GM10847 (cell line): ENCODE data around the gene ANKRD10.

Source experiments
- POLR2A ChIP-seq: IDR thresholded peaks from 2 replicates; pipeline ENCODE4 v1.6.1; 2011; ENCODE audit not compliant: insufficient read length; ENCODE audit errors: extremely low read depth

The ANKRD10 gene

GRCh38 chr13:110915057-110915873 is at the start of gene ANKRD10:
ANKRD10 (minus strand) TSS chr13:110915069; CDS start chr13:110914934, 135 bp downstream.
- TF ChIP-seq POLR2A = no peak

DNA sequence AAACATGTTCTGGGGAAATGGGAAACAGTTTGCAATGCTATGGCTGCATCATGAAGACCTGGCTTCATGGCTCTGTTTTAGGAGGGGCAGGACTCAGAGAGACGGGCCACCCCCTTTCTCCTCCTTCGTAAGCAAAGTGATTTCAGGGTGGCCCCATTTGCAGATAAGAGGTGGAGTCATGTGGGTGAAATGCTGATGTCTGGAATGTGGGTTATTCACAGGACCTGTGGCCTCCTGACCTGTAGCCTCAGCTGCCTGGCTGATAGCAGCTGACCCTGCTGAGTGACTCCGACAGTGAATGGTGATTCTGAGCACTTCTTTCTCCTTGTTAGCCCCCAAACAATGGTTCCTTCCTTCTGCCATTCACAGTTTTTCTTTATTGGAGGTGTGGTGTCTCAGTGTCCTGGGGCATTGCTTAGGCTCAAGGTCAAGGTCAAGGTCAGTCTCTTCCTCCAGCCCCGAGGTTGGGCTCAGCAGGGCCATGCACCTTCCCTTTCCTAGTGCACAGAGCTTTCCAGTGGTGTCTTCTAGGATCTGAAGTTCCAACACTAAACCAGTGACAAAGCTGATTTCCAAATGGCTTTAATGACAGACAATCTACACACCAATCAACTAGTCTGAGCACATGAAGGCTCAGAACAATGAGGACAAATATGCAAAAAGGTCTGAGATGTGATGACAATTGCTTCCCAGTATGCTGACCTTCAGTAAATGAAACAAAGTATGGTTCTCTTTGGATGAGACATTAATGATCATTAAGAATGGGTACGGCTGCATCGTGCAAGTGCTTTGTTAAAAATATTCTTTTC is 49.6 kb upstream of the ANKRD10 start:
- no peak for TF ChIP-seq POLR2A

DNA sequence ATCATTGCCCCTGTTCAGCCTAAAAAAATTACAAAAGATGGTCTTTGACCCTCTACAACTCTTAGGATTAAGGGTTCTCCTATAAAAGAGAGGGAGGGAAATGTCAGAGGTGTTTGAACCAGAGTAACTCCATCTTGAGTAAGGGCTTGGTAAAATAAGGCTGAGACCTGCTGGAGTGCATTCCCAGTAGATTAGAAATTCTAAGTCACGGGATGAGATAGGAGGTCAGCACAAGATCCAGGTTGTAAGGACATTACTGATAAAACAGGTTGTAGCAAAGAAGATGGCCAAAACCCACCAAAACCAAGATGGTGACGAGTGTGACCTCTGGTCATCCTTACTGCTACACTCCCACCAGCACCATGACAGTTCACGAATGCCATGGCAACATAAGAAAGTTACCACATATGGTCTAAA is 48.7 kb upstream of the ANKRD10 start:
- no peak for TF ChIP-seq POLR2A

- TF ChIP-seq POLR2A = no peak
Observed at GRCh38 chr13:110961959-110962358, 47.1 kb upstream of the ANKRD10 start.

- TF ChIP-seq POLR2A = no peak
Observed at GRCh38 chr13:110960204-110960603, 45.3 kb upstream of the ANKRD10 start.

DNA sequence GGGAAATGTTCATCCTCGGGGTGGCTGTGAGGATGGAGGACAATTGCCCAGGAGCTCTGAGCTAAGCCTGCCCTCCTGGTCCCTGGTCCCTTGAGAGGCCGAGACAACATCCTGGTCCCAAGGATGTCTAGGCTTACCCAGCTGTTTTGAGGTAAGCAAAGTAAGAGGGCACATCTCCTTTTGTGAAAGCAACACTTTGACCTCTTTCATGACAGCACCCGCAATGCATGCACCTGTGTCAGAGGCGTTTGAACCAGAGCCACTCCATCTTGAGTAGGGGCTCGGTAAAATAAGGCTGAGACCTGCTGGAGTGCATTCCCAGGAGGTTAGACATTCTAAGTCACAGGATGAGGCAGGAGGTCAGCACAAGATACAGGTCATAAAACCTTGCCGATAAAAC is 43.1 kb upstream of the ANKRD10 start:
- TF ChIP-seq POLR2A = no peak

- no peak for TF ChIP-seq POLR2A
Observed at GRCh38 chr13:110957181-110957884, 42.5 kb upstream of the ANKRD10 start.

DNA sequence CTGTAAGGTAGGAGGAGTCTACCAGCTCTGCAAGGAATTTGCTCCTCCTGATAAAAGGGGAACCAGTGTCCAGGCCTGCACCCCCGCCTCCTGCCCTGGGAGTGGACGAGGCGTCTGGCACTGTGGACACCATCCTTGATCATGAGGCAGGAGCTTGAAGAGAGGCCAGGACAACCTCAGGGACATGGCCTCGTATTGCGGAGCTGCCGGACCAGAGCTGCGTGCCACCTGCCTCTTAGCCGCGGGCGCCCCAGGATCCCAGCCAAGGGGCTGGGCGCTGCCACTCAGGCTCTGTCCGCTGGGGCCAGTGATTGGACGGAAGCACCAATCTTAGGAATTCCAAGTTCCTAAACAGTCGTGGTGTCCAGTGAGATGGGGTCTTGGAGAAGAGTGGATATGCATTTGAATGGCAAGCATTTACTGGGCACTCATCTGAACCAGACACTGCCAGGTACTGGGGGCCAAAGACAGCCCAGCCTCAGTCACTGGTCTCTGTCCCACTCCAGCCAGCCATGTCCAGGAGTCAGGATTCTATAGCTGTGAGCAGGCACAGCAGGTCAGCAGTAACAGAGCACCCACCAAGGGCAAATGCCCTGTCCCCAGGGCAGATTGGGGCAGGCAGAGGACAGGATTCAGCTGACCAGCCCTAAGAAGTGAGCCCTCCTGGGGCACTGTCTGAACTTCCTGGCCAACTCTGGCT is 39.1 kb upstream of the ANKRD10 start:
- TF ChIP-seq POLR2A = no peak

GRCh38 chr13:110953416-110953815 is 38.5 kb upstream of the ANKRD10 start:
- no peak for TF ChIP-seq POLR2A

DNA sequence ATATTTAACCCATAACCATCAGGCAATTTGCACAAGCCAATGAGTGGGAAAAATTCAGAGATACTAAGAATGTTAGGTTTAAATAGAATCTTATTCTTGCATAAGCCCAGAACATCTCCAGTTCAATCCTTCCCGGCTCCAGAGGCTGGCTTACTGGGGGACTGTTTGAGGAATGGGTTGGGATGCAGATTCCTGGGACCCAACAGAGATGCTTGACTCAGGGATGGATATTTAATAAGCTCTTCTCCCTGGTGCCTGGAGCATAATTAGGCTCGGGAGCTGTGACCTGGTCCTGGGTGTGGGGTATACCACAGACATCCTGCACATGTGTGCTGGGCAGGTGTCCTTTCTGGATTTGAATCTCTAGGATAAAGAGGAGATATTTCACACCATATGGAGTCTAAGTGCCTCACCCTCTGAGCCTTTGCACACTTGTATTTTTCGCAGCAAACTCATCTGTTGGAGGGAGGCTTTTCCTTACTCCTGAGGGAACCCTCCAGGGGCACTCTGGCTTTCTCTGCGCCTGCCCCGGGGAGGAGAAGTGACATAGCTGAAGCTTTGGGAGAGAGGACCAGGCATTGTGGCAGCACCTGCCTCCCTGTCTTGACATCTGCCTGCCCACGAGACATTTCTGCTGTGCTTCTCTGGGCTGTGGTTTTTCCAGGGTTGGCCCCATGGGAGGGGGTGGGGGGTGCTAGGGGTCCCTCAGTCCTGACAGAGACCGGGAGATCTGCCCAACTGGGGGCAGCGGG is 36.1 kb upstream of the ANKRD10 start:
- no peak for TF ChIP-seq POLR2A

DNA sequence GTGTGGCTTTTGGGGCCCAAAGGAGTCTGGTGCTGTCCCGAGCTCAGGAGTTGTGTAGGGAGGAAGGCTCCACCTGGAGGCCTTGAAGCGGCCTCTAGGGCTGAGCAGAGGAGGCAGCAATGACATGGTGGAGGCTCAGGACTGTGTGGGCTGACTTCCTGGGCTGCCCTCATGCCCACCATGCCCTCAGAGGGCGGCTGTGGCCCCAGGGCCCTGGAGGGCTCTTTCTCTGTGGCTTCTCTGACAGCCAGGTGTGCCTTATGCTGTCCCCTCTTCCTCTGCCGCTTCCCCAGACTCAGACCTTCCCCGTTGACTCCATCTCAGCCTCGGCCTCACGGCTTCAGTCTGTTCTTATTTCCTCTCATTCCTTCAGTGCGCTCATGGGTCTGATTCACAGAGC is 35.5 kb upstream of the ANKRD10 start:
- TF ChIP-seq POLR2A = no peak

DNA sequence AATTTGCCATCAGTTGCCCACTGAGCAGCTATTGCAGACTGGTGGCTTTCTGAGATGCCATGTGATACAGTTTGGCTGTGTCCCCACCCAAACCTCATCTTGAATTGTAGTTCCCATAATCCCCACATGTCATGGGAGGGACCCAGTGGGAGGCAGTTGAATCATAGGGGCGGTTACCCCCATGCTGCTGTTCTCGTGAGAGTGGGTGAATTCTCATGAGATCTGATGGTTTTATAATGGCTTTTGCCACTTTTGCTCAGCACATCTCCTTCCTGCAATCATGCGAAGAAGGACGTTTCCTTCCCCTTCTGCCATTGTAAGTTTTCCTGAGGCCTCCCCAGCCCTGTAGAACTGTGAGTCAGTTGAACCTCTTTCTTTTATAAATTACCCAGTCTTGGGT is 34.8 kb upstream of the ANKRD10 start:
- TF ChIP-seq POLR2A = no peak

DNA sequence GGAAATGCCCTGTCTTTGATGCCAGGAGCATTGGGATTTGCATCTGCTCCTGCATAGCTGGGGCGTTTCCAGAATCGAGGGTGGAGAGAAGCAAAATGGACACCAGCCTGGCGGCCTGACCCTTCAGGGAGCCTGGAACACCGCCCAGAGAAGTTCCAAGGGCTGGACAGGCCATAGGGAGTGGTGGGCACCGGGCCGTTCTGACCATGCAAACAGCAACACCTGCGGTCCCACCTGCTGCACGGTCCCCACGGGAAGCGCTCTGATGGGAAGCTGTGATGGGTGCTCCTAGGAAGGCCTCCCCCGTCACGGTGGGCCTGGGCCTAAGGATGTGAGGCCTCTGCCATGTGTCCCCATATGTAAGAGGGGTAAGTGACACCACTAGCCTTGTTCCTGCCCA is 34.2 kb upstream of the ANKRD10 start:
- no peak for TF ChIP-seq POLR2A

DNA sequence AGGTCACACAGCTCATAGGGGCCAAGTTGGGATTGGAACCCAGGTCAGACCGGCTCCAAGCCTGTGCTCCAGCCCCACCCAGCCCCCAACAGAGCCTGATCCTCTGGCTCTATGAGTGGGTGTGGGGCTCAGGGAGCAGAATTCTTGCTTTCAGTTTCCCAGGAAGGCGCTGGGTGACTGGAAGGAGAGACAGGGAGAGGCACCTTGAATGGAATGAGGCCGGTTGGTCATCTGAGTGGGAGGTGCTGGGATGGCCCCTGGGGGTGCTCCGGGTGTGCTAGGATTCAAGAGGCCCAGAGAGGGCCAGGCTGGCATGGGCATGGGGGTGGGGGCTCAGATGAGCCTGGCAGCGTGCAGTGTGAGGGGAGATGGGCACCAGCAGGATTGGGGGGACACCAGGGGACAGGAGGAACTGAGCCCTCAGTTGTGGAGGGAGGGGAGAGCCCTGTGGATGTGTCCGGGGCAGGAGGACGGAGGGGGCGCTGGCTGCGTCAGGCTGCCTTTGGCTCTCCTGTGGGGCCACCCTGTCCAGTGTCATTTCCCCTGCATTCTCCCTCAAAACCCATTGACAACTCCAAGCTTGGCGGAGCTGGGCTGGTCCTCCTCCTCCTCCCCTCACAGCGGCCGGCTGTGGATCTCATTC is 31.2 kb upstream of the ANKRD10 start:
- TF ChIP-seq POLR2A = no peak
